ENCODE measurements around the gene FAM50B. TPM values are rescaled to one million over a fixed set of nuclear protein-coding genes. Genes with fewer than 3 reads are reported as not detected.

FAM50B gene
- total RNA-seq, 5 donors from 2014 or later (not counting 1 experiment from before 2014, with no cell fraction given), result 2.3 to 14.9 (median 11.6) TPM

GRCh38 chr6:3882431-3882830 lies 33.3 kb downstream of the FAM50B start:
- WGBS (ENCODE audit: insufficient coverage), result 88% methylated on average over 2 of the region's 3 CpGs

GRCh38 chr6:3882866-3883265 lies 33.7 kb downstream of the FAM50B start:
- H3K36me3 Mint-ChIP-seq, result no peaks in the 10 kb centered on the region
- 79% methylated on average over 3 of the region's 5 CpGs for whole genome bisulfite sequencing (ENCODE audit: insufficient coverage)
- DNase-seq, result no peak
- Histone ChIP-seq H3K27ac (ENCODE audit: low read length) (no peak overlapping the region), H3K36me3 (ENCODE audit: control insufficient read depth in 2 of 2, extremely low read depth in 1 of 2, insufficient read depth in 1 of 2, low read length in 1 of 2) (no peaks in the 10 kb centered on the region), H3K27me3 (replicated peaks in 1 of 2; ENCODE audit: control insufficient read depth in 2 of 2, extremely low read depth in 1 of 2, insufficient read depth in 2 of 2, low read length in 1 of 2) (peaks cover 0 to 2% of the 10 kb centered on the region in 2 experiments), H3K4me3 (ENCODE audit: control insufficient read depth in 1 of 2, extremely low read depth in 1 of 2, low read length in 1 of 2) (no peak overlapping the region), H3K4me1 (ENCODE audit: control insufficient read depth in 1 of 2, extremely low read depth in 1 of 2, insufficient read depth in 2 of 2, low read length in 2 of 2) (no peaks in the 10 kb centered on the region), H3K9me3 (no peaks in the 10 kb centered on the region)
- no peak overlapping the region for H3K27ac Mint-ChIP-seq
- H3K4me1 Mint-ChIP-seq, result no peaks in the 10 kb centered on the region
- CTCF ChIA-PET, result no interaction called here
- POLR2A ChIA-PET, result no interaction called here
- no peak overlapping the region for H3K4me3 Mint-ChIP-seq
- no peak for ATAC-seq (replicated peaks in 1 of 4)
- no peaks in the 10 kb centered on the region for H3K9me3 Mint-ChIP-seq
- H3K27me3 Mint-ChIP-seq, result peaks cover 10 to 12% of the 10 kb centered on the region in 2 donors

More at GRCh38 chr6:3882431-3882830, 33.3 kb downstream of the FAM50B start:
- peaks cover 0 to 2% of the 10 kb centered on the region in 2 experiments for H3K27me3 ChIP-seq (replicated peaks in 1 of 2; ENCODE audit: control insufficient read depth in 2 of 2, extremely low read depth in 1 of 2, insufficient read depth in 2 of 2, low read length in 1 of 2)
- no peak for DNase-seq
- H3K36me3 ChIP-seq (ENCODE audit: control insufficient read depth in 2 of 2, extremely low read depth in 1 of 2, insufficient read depth in 1 of 2, low read length in 1 of 2), result no peaks in the 10 kb centered on the region
- Mint-ChIP-seq H3K4me1 (no peaks in the 10 kb centered on the region), H3K9me3 (no peaks in the 10 kb centered on the region), H3K27ac (no peak overlapping the region), H3K4me3 (no peak overlapping the region), H3K36me3 (no peaks in the 10 kb centered on the region), H3K27me3 (peaks cover 10 to 12% of the 10 kb centered on the region in 2 donors)
- no peak overlapping the region for H3K27ac ChIP-seq (ENCODE audit: low read length)
- no peaks in the 10 kb centered on the region for H3K9me3 ChIP-seq
- no peak overlapping the region for H3K4me3 ChIP-seq (ENCODE audit: control insufficient read depth in 1 of 2, extremely low read depth in 1 of 2, low read length in 1 of 2)
- no peaks in the 10 kb centered on the region for H3K4me1 ChIP-seq (ENCODE audit: control insufficient read depth in 1 of 2, extremely low read depth in 1 of 2, insufficient read depth in 2 of 2, low read length in 2 of 2)
- ChIA-PET CTCF (no interaction called here), POLR2A (no interaction called here)
- no peak for ATAC-seq (replicated peaks in 1 of 4)

DNA sequence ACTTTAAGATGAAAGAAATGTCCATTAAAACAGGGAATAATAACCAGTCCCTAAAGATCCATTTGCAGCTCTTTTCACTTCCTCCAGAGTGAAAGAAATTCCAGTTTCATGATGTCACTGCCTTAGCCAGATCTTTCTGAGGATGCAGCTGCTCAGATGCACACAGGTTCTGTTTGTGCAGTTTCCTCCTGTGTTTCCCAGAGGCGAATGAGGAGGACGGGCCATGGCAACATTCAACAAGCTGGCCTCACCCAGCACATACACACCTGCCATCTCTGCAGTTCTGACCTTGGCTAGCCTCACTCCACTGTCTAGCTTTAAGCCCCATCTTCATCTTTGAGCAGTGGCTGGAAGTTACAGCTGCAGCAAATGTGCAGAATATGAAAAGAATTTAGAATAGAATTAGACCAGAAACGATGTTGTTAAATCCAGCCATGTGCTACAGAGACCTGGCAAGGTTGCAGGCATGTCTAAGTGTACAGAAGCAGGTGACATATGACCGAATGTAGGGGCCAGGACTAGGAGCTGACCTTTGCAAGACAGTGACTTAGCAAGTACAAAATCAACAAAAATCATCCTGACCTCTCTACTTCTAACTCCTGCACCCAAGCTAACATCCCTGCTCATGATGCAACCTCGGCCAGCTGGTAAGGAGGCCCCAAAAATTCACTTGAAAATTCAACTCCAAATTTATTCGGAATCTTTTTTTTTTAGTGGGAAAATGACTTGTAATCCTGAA lies 35.0 kb downstream of the FAM50B start:
- whole genome bisulfite sequencing (ENCODE audit: insufficient coverage), result 81% methylated on average over 5 of the region's 6 CpGs
- Mint-ChIP-seq H3K4me3 (no peak overlapping the region), H3K27me3 (peaks cover 10 to 12% of the 10 kb centered on the region in 2 donors), H3K36me3 (no peaks in the 10 kb centered on the region), H3K27ac (no peak overlapping the region), H3K9me3 (no peaks in the 10 kb centered on the region), H3K4me1 (no peaks in the 10 kb centered on the region)
- no peaks in the 10 kb centered on the region for H3K4me1 ChIP-seq (ENCODE audit: control insufficient read depth in 1 of 2, extremely low read depth in 1 of 2, insufficient read depth in 2 of 2, low read length in 2 of 2)
- H3K4me3 ChIP-seq (ENCODE audit: control insufficient read depth in 1 of 2, extremely low read depth in 1 of 2, low read length in 1 of 2), result no peak overlapping the region
- DNase-seq (no peak), ATAC-seq (replicated peaks in 1 of 4) (no peak)
- H3K27ac ChIP-seq (ENCODE audit: low read length), result no peak overlapping the region
- H3K27me3 ChIP-seq (replicated peaks in 1 of 2; ENCODE audit: control insufficient read depth in 2 of 2, extremely low read depth in 1 of 2, insufficient read depth in 2 of 2, low read length in 1 of 2), result peaks cover 0 to 2% of the 10 kb centered on the region in 2 experiments
- ChIA-PET POLR2A (no interaction called here), CTCF (interaction anchor here in 1 of 2 donors (0.6 kb wide), 1 partner anchor 23 kb away, joined by 4 read pairs; no protein-coding TSS in a partner anchor)
- H3K9me3 ChIP-seq, result no peaks in the 10 kb centered on the region
- no peaks in the 10 kb centered on the region for H3K36me3 ChIP-seq (ENCODE audit: control insufficient read depth in 2 of 2, extremely low read depth in 1 of 2, insufficient read depth in 1 of 2, low read length in 1 of 2)

GRCh38 chr6:3885262-3886036 lies 36.3 kb downstream of the FAM50B start:
- no peaks in the 10 kb centered on the region for H3K9me3 ChIP-seq
- H3K4me1 Mint-ChIP-seq, result no peaks in the 10 kb centered on the region
- WGBS (ENCODE audit: insufficient coverage), result 100% methylated on average over 2 of the region's 9 CpGs
- H3K4me1 ChIP-seq (ENCODE audit: control insufficient read depth in 1 of 2, extremely low read depth in 1 of 2, insufficient read depth in 2 of 2, low read length in 2 of 2), result no peaks in the 10 kb centered on the region
- H3K36me3 ChIP-seq (ENCODE audit: control insufficient read depth in 2 of 2, extremely low read depth in 1 of 2, insufficient read depth in 1 of 2, low read length in 1 of 2), result no peaks in the 10 kb centered on the region
- DNase-seq (no peak), ATAC-seq (replicated peaks in 1 of 4) (no peak)
- H3K4me3 Mint-ChIP-seq, result no peak overlapping the region
- H3K27me3 ChIP-seq (replicated peaks in 1 of 2; ENCODE audit: control insufficient read depth in 2 of 2, extremely low read depth in 1 of 2, insufficient read depth in 2 of 2, low read length in 1 of 2), result peaks cover 0 to 2% of the 10 kb centered on the region in 2 experiments
- CTCF ChIA-PET, result interaction anchor here in 1 of 2 donors (0.6 kb wide), 1 partner anchor 8 kb away, joined by 3 read pairs; no protein-coding TSS in a partner anchor
- H3K27ac Mint-ChIP-seq, result no peak overlapping the region
- POLR2A ChIA-PET, result no interaction called here
- H3K27me3 Mint-ChIP-seq, result peaks cover 11 to 16% of the 10 kb centered on the region in 2 donors
- no peak overlapping the region for H3K27ac ChIP-seq (ENCODE audit: low read length)
- no peak overlapping the region for H3K4me3 ChIP-seq (ENCODE audit: control insufficient read depth in 1 of 2, extremely low read depth in 1 of 2, low read length in 1 of 2)
- H3K36me3 Mint-ChIP-seq, result no peaks in the 10 kb centered on the region
- H3K9me3 Mint-ChIP-seq, result no peaks in the 10 kb centered on the region

DNA sequence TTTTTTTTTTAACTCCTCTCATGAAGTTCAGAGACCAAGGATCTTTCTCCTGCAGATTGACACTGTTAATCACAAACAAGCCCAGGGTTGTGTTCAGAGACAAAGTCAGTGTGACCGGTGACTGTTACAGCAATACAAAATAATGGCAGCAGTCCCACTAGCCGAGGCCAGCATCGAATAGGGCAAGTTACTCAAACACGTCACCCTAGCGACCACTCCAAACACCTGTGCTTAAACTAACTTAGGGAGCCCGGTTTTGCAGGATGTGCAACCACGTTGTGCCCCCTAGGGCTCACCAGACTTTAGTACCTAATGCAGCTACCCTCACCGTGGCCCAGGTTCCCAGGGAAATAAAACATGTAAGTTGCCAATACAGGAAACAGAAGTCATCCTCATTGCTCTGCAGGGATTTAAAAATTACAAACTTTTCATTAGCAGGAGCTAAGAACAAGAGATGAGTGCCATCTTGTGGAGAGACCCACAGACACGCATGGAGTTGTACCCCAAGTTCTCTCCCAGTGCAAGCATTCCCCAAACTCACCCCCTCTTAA lies 38.1 kb downstream of the FAM50B start:
- H3K27ac Mint-ChIP-seq, result no peak overlapping the region
- H3K9me3 Mint-ChIP-seq, result no peaks in the 10 kb centered on the region

DNA sequence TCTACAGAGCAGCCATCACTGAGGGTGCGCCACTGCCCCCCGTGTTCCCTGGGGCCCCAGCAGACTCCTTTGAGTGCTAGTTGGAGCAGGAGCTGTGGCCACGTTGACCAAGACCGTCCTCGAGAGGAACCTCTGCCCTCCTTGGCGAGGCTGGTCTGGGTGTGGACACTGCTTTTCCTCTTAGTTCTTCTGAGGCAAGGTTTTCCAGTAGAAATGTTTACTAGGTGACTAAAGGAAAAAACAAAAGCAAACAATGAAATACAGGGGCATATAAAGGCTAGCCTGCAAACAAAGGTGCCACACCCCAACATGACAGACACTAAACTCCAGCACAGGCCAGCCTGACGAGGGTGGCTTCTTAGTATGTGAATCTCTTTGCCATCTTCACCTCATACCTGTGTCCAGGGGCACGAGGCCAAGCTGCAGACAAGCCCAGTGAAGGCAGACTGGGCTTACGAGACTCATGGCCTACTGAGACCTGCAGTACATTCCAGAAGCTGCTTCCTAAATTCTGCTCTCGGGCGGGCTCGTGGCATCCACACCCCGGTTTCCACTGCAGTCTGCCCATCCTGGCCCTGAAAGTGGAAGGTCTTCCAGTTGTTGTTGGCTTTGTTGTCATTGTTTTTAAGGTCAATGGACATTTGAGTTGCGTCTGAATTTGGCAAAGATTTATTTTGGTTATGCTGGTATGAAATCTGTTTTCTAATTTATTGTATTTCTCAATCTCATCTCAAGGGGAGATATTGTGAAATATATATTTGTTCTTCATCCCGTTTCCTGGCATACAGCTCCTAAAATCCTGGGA lies 39.2 kb downstream of the FAM50B start:
- no peak overlapping the region for H3K27ac ChIP-seq (ENCODE audit: low read length)
- no peaks in the 10 kb centered on the region for H3K27me3 ChIP-seq (replicated peaks in 1 of 2; ENCODE audit: control insufficient read depth in 2 of 2, extremely low read depth in 1 of 2, insufficient read depth in 2 of 2, low read length in 1 of 2)
- no peak overlapping the region for H3K27ac Mint-ChIP-seq
- CTCF ChIA-PET, result no interaction called here
- no peak for ATAC-seq (replicated peaks in 1 of 4)
- no peaks in the 10 kb centered on the region for H3K9me3 ChIP-seq
- POLR2A ChIA-PET, result no interaction called here
- 77% methylated on average over 9 of the region's 15 CpGs for WGBS (ENCODE audit: insufficient coverage)
- H3K4me3 Mint-ChIP-seq, result no peak overlapping the region
- no peaks in the 10 kb centered on the region for H3K4me1 ChIP-seq (ENCODE audit: control insufficient read depth in 1 of 2, extremely low read depth in 1 of 2, insufficient read depth in 2 of 2, low read length in 2 of 2)
- no peaks in the 10 kb centered on the region for H3K4me1 Mint-ChIP-seq
- no peak overlapping the region for H3K4me3 ChIP-seq (ENCODE audit: control insufficient read depth in 1 of 2, extremely low read depth in 1 of 2, low read length in 1 of 2)
- H3K9me3 Mint-ChIP-seq, result no peaks in the 10 kb centered on the region
- H3K36me3 Mint-ChIP-seq, result no peaks in the 10 kb centered on the region
- DNase-seq, result no peak
- H3K27me3 Mint-ChIP-seq, result peaks cover 2 to 5% of the 10 kb centered on the region in 2 donors
- no peaks in the 10 kb centered on the region for H3K36me3 ChIP-seq (ENCODE audit: control insufficient read depth in 2 of 2, extremely low read depth in 1 of 2, insufficient read depth in 1 of 2, low read length in 1 of 2)

More for the DNA sequence above, 38.1 kb downstream of the FAM50B start:
- H3K4me1 Mint-ChIP-seq, result no peaks in the 10 kb centered on the region
- Histone ChIP-seq H3K36me3 (ENCODE audit: control insufficient read depth in 2 of 2, extremely low read depth in 1 of 2, insufficient read depth in 1 of 2, low read length in 1 of 2) (no peaks in the 10 kb centered on the region), H3K4me3 (ENCODE audit: control insufficient read depth in 1 of 2, extremely low read depth in 1 of 2, low read length in 1 of 2) (no peak overlapping the region), H3K27ac (ENCODE audit: low read length) (no peak overlapping the region), H3K4me1 (ENCODE audit: control insufficient read depth in 1 of 2, extremely low read depth in 1 of 2, insufficient read depth in 2 of 2, low read length in 2 of 2) (no peaks in the 10 kb centered on the region), H3K27me3 (replicated peaks in 1 of 2; ENCODE audit: control insufficient read depth in 2 of 2, extremely low read depth in 1 of 2, insufficient read depth in 2 of 2, low read length in 1 of 2) (no peaks in the 10 kb centered on the region), H3K9me3 (no peaks in the 10 kb centered on the region)
- no peaks in the 10 kb centered on the region for H3K36me3 Mint-ChIP-seq
- DNase-seq (peak in 1 of 35 experiments; percentile 18), ATAC-seq (replicated peaks in 1 of 4) (no peak)
- WGBS (ENCODE audit: insufficient coverage), result 80% methylated on average over 9 of the region's 9 CpGs
- H3K27me3 Mint-ChIP-seq, result peaks cover 6 to 8% of the 10 kb centered on the region in 2 donors
- CTCF ChIA-PET, result no interaction called here
- no peak overlapping the region for H3K4me3 Mint-ChIP-seq
- POLR2A ChIA-PET, result no interaction called here
